K562 (cell line): Measurements from ENCODE around the gene GRIK3. TPM values are rescaled to one million over a fixed set of nuclear protein-coding genes. Genes with fewer than 3 reads are reported as not detected.

Source experiments
- ATAC-seq: fragments of 200-7000 bp; cut with Tn5 transposase; 3 replicates; pipeline ENCODE4 v1.9.1; 2020; ENCODE audit warnings: moderate library complexity
- BruUV-seq: library from RNA; stranded (reverse); fragments of 400-500 nt; replicated peaks from 2 replicates; lab custom pipeline; 2021; lab: Mats Ljungman, UMichigan
- CTCF ChIA-PET: fragments of 300-600 bp; formaldehyde crosslinking; extraction: SDS; loops from one replicate; lab custom pipeline; 2021; ENCODE audit warnings: low intra/inter-chr PET ratio; lab: Yijun Ruan, JAX
- POLR2A ChIA-PET: fragments of 300-600, 350-650 bp; sonication (Branson Sonifier 250); formaldehyde crosslinking; extraction: SDS; loops from one replicate; lab custom pipeline; 2021; ENCODE audit warnings: antibody characterized with exemption, inconsistent platforms; lab: Yijun Ruan, JAX
- DNase-seq, 4 experiments: peaks; one replicate each; pipeline versions ENCODE4 v3.0.0 to v3.0.0-alpha.2; 2011 to 2018; ENCODE audit warnings: low spot score in 3 of 4, mixed read lengths in 3 of 4; ENCODE audit errors: extremely low read depth in 1 of 4
- FAIRE-seq: peaks from 2 replicates; lab custom pipeline; 2011; peaks lifted over from hg19 to GRCh38; lab: Jason Lieb, UNC
- H2AFZ ChIP-seq: 2 replicates; pipeline ENCODE4 v1.6.0; 2011; ENCODE audit warnings: low read depth, low read length, control low read depth, inconsistent platforms
- H3K27ac ChIP-seq: fragments of 200-600 bp; 3 replicates; pipeline ENCODE4 v1.8.0; 2011; ENCODE audit warnings: low read depth, mild to moderate bottlenecking, control low read depth, inconsistent platforms, low read length, moderate library complexity, mixed read lengths; ENCODE audit errors: extremely low read depth
- H3K27me3 ChIP-seq, 2 experiments: fragments of 300-600 bp in 1 of 2; 2 replicates in 1 of 2; 3 replicates in 1 of 2; pipeline versions ENCODE4 v1.6.0 to v1.8.0; 2011; ENCODE audit warnings: inconsistent platforms in 2 of 2, low read length in 2 of 2, mild to moderate bottlenecking in 1 of 2, mixed read lengths in 1 of 2, moderate library complexity in 1 of 2; ENCODE audit not compliant: control insufficient read depth in 2 of 2, insufficient read depth in 2 of 2
- H3K36me3 ChIP-seq: fragments of 300-600 bp; 3 replicates; pipeline ENCODE4 v1.8.0; 2011; ENCODE audit warnings: mild to moderate bottlenecking, low read length, inconsistent platforms; ENCODE audit not compliant: control insufficient read depth, insufficient read depth
- H3K4me1 ChIP-seq, 2 experiments: fragments of 200-600 bp in 1 of 2; replicated peaks in 1 of 2; 2 replicates in 1 of 2; 3 replicates in 1 of 2; pipeline versions ENCODE4 v1.5.1 to v1.8.0; 2011; ENCODE audit warnings: inconsistent platforms in 2 of 2, low read length in 2 of 2, mild to moderate bottlenecking in 1 of 2, mixed read lengths in 1 of 2, moderate library complexity in 1 of 2; ENCODE audit not compliant: control insufficient read depth in 2 of 2, insufficient read depth in 2 of 2
- H3K4me2 ChIP-seq: 2 replicates; pipeline ENCODE4 v1.6.1; 2011; ENCODE audit warnings: low read length, control low read depth, inconsistent platforms, mixed read lengths; ENCODE audit not compliant: insufficient read depth
- H3K4me3 ChIP-seq: fragments of 200-600 bp; sonication (generic), shearing (Covaris generic); 2 replicates; pipeline ENCODE4 v1.5.1; 2016; ENCODE audit warnings: control low read depth, inconsistent platforms
- H3K79me2 ChIP-seq: fragments of 200-600 bp; 3 replicates; pipeline ENCODE4 v1.8.0; 2011; ENCODE audit warnings: low read length, inconsistent platforms; ENCODE audit not compliant: control insufficient read depth, insufficient read depth
- H3K9ac ChIP-seq, 2 experiments: 2 replicates each; pipeline versions ENCODE4 v1.6.0 to v1.6.1; 2011; ENCODE audit warnings: low read depth in 2 of 2, low read length in 2 of 2, control low read depth in 1 of 2, inconsistent platforms in 1 of 2, mild to moderate bottlenecking in 1 of 2, mixed read lengths in 1 of 2; ENCODE audit not compliant: insufficient read depth in 1 of 2
- H3K9me1 ChIP-seq: one replicate; pipeline ENCODE4 v1.6.0; 2011; ENCODE audit warnings: inconsistent platforms, mild to moderate bottlenecking, low read length, moderate library complexity; ENCODE audit not compliant: control insufficient read depth, insufficient read depth
- H3K9me3 ChIP-seq: replicated peaks from 2 replicates; pipeline ENCODE4 v1.5.1; 2011; ENCODE audit warnings: low read depth, low read length, inconsistent platforms; ENCODE audit not compliant: control insufficient read depth, insufficient read depth
- H4K20me1 ChIP-seq: replicated peaks from 2 replicates; pipeline ENCODE4 v1.6.1; 2011; ENCODE audit warnings: low read length, inconsistent platforms, mixed read lengths; ENCODE audit not compliant: control insufficient read depth, insufficient read depth
- GTF2E2 ChIP-seq: fragments of 200-800 bp; sonication (Bioruptor generic); IDR thresholded peaks from 2 replicates; pipeline ENCODE4 v1.6.1; 2016; ENCODE audit warnings: missing genetic modification characterization, missing compliant biosample characterization
- HDAC8 ChIP-seq: fragments of 450-650 bp; IDR thresholded peaks from 2 replicates; pipeline ENCODE4 v1.6.1; 2016; ENCODE audit warnings: mild to moderate bottlenecking, missing genetic modification characterization, moderate library complexity, missing compliant biosample characterization
- KAT7 ChIP-seq: sonication (generic); formaldehyde crosslinking; IDR thresholded peaks from 2 replicates; pipeline ENCODE4 v1.8.0; 2022; ENCODE audit warnings: missing genetic modification reagents, mild to moderate bottlenecking, borderline replicate concordance
- KDM2B ChIP-seq: fragments of 250-450 bp; sonication (Bioruptor Pico); IDR thresholded peaks from 2 replicates; pipeline ENCODE4 v1.8.0; 2021; ENCODE audit warnings: mild to moderate bottlenecking, moderate library complexity
- NR2F6 ChIP-seq: fragments of 450-650 bp; formaldehyde crosslinking; IDR thresholded peaks from 2 replicates; pipeline ENCODE4 v1.4.0; 2020; ENCODE audit warnings: mild to moderate bottlenecking
- PRMT5 ChIP-seq: sonication (generic); formaldehyde crosslinking; IDR thresholded peaks from 2 replicates; pipeline ENCODE4 v1.5.0; 2020; ENCODE audit warnings: missing genetic modification reagents
- U2AF1 ChIP-seq: fragments of 200-400 bp; formaldehyde crosslinking; optimal IDR thresholded peaks from 2 replicates; pipeline ENCODE3; 2017; ENCODE audit warnings: mild to moderate bottlenecking, low read depth, low read length, moderate library complexity
- ZNF175 ChIP-seq: fragments of 200-800 bp; sonication (Bioruptor generic); IDR thresholded peaks from 2 replicates; pipeline ENCODE4 v1.6.1; 2016; ENCODE audit warnings: low read depth, mild to moderate bottlenecking, missing genetic modification characterization, missing compliant biosample characterization
- ZNF507 ChIP-seq: conservative IDR thresholded peaks from 2 replicates; pipeline ENCODE4 v1.6.1; 2017; ENCODE audit warnings: missing genetic modification characterization, missing compliant biosample characterization
- ZNF75A ChIP-seq: fragments of 450-650 bp; formaldehyde crosslinking; IDR thresholded peaks from 2 replicates; pipeline ENCODE4 v1.4.0; 2020; ENCODE audit warnings: mild to moderate bottlenecking
- in situ Hi-C: fragments of 300-500 bp; cut with MboI; formaldehyde crosslinking; loops from 4 replicates; pipeline ENCODE4 v1.15.0; 2018; ENCODE audit warnings: inconsistent platforms, mixed read lengths
- intact Hi-C: fragments of 100-400 bp; cut with micrococcal nuclease; formaldehyde crosslinking; loops from 2 replicates; pipeline ENCODE4 v1.14.2; 2022
- polyA plus RNA-seq, 8 experiments: library from polyadenylated mRNA; depleted of rRNA in 4 of 8; stranded (reverse) in 5 of 8; unstranded in 3 of 8; fragments of >200 nt; fragmentation: Nextera tagmentation in 2 of 8; fragmentation: Illumina TruSeq in 1 of 8; extraction: Ambion mirVana in 2 of 8; extraction: Trizol in 1 of 8; gene quantifications; 2 replicates each; pipeline versions ENCODE4 v1.2.1 to v1.2.3, GENCODE V29; 2011 to 2014; ENCODE audit warnings: inconsistent platforms in 1 of 8, missing spikeins in 1 of 8
- total RNA-seq, 7 experiments: library from RNA; depleted of rRNA in 6 of 7; stranded (reverse); fragments of >200 nt in 6 of 7; fragmentation: Illumina TruSeq in 2 of 7; extraction: Trizol in 2 of 7; gene quantifications; 2 replicates each; pipeline versions ENCODE4 v1.2.1 to v1.2.3, GENCODE V29; 2011 to 2021; ENCODE audit warnings: low replicate concordance in 1 of 7

The GRIK3 gene
- total and polyA plus RNA-seq, 9 of the 15 experiments (the other 6 are each of a cell fraction or from before 2014, with no cell fraction given), result not detected

DNA sequence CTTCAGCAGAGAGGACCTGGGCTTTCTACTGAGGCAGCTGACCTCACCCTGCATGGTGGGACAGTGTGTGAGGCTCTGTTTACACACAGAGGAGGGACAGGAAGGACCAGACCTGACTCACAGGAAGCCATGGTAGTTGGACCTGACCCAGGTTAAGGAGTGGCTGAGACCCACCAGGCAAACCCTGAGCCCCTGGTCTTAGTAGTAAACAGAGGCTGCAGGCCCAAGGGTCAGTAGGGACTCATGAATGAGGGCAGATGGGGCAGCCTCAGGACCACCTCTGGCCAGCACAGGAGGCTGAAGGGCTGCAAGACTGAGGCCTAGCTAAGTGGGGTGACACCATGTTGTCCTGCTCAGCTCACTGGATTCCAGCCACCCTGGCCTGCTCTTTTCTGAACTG lies 273.2 kb downstream of the GRIK3 start:
- no peak overlapping the region for H3K4me2 ChIP-seq
- H3K79me2 ChIP-seq, result no peaks in the 10 kb centered on the region
- H3K9me1 ChIP-seq, result no peaks in the 10 kb centered on the region
- H3K27me3 ChIP-seq, result peaks cover 4 to 15% of the 10 kb centered on the region in 2 experiments; a peak in 3 of 5 replicates
- no peak overlapping the region for H2AFZ ChIP-seq
- no peak overlapping the region for H3K27ac ChIP-seq
- H3K4me1 ChIP-seq, result peaks cover 0 to 3% of the 10 kb centered on the region in 2 experiments; a peak in 1 of 5 replicates
- no peak overlapping the region for H3K4me3 ChIP-seq
- DNase-seq (no peak), ATAC-seq (no peak; the same call in 1 of the 3 replicates), FAIRE-seq (no peak)
- 0 out of 2 replicates have a peak, but pooled peaks cover 5% of the 10 kb centered on the region for H4K20me1 ChIP-seq
- intact Hi-C loops, result no loop called here
- ChIA-PET POLR2A (no interaction called here), CTCF (no interaction called here)
- BruUV-seq, result no TSS peak
- H3K9ac ChIP-seq, result no peak overlapping the region
- H3K9me3 ChIP-seq, result no peaks in the 10 kb centered on the region
- TF ChIP-seq KAT7 (CRISPR knock-in tag) (no peak), HDAC8 (tag) (no peak), PRMT5 (CRISPR knock-in tag) (no peak), ZNF75A (no peak), ZNF507 (tag) (no peak), KDM2B (no peak), ZNF175 (no peak), U2AF1 (no peak), NR2F6 (CRISPR knock-in tag) (no peak), GTF2E2 (no peak)
- no peaks in the 10 kb centered on the region for H3K36me3 ChIP-seq
- in situ Hi-C loops, result no loop called here
